K562 (cell line): ENCODE data around the gene VAMP4. TPM values are rescaled to one million over a fixed set of nuclear protein-coding genes. Genes with fewer than 3 reads are reported as not detected.
A peak's percentile ranks its signal among the peaks of the same experiment; 100 is the strongest.

ENCODE experiments used
- BRD9 ChIP-seq: fragments of 450-650 bp; IDR thresholded peaks from 2 replicates; pipeline ENCODE4 v1.6.1; 2018; ENCODE audit warnings: low read depth; ENCODE audit not compliant: partially characterized antibody
- ILF3 ChIP-seq: fragments of 450-650 bp; IDR thresholded peaks from 2 replicates; pipeline ENCODE4 v1.6.1; 2018; ENCODE audit warnings: antibody characterized with exemption, mild to moderate bottlenecking, moderate library complexity, borderline replicate concordance
- MEF2D ChIP-seq: conservative IDR thresholded peaks from 2 replicates; pipeline ENCODE4 v1.6.1; 2016; ENCODE audit warnings: low read depth, missing genetic modification characterization, missing compliant biosample characterization
- MYC ChIP-seq, 2 experiments: fragments of 250-450 bp in 1 of 2; sonication (Bioruptor Pico) in 1 of 2; IDR thresholded peaks; 2 replicates each; pipeline versions ENCODE4 v1.5.1 to v1.6.1; 2012 to 2021; ENCODE audit warnings: low read depth in 2 of 2, borderline replicate concordance in 1 of 2, improper control_type of control experiment in 1 of 2, low read length in 1 of 2, mild to moderate bottlenecking in 1 of 2, moderate library complexity in 1 of 2
- NFIC ChIP-seq: fragments of 450-650 bp; IDR thresholded peaks from 2 replicates; pipeline ENCODE4 v1.6.1; 2017; ENCODE audit warnings: mild to moderate bottlenecking, inconsistent platforms
- POLR3A ChIP-seq: IDR thresholded peaks from 2 replicates; pipeline ENCODE4 v1.6.1; 2011; ENCODE audit warnings: borderline replicate concordance, mild to moderate bottlenecking, moderate library complexity; ENCODE audit not compliant: insufficient read length, insufficient read depth; ENCODE audit errors: extremely low read depth
- RBM22 ChIP-seq: fragments of 200-400 bp; formaldehyde crosslinking; IDR thresholded peaks from 2 replicates; pipeline ENCODE4 v1.6.1; 2018; ENCODE audit warnings: low read length, low read depth; ENCODE audit not compliant: poor library complexity, severe bottlenecking
- SNRNP70 ChIP-seq: fragments of 200-400 bp; formaldehyde crosslinking; optimal IDR thresholded peaks from 2 replicates; pipeline ENCODE3; 2017; ENCODE audit warnings: low read depth, low read length
- ZBTB17 ChIP-seq: fragments of 450-650 bp; formaldehyde crosslinking; IDR thresholded peaks from 2 replicates; pipeline ENCODE4 v1.4.0; 2020; ENCODE audit warnings: mild to moderate bottlenecking
- ZNF407 ChIP-seq: fragments of 450-650 bp; IDR thresholded peaks from 2 replicates; pipeline ENCODE4 v1.6.1; 2016; ENCODE audit warnings: low read depth
- ZNF431 ChIP-seq: sonication (generic); formaldehyde crosslinking; IDR thresholded peaks from 2 replicates; pipeline ENCODE4 v1.8.0; 2022; ENCODE audit warnings: mild to moderate bottlenecking, missing genetic modification reagents
- ZSCAN32 ChIP-seq: fragments of 450-650 bp; formaldehyde crosslinking; IDR thresholded peaks from 2 replicates; pipeline ENCODE4 v1.4.0; 2020; ENCODE audit warnings: mild to moderate bottlenecking, moderate library complexity
- ZZZ3 ChIP-seq: fragments of 450-650 bp; IDR thresholded peaks from 2 replicates; pipeline ENCODE4 v1.6.1; 2016; ENCODE audit warnings: antibody characterized with exemption, mild to moderate bottlenecking, moderate library complexity
- polyA plus RNA-seq, 8 experiments: library from polyadenylated mRNA; depleted of rRNA in 4 of 8; stranded (reverse) in 5 of 8; unstranded in 3 of 8; fragments of >200 nt; fragmentation: Nextera tagmentation in 2 of 8; fragmentation: Illumina TruSeq in 1 of 8; extraction: Ambion mirVana in 2 of 8; extraction: Trizol in 1 of 8; gene quantifications; 2 replicates each; pipeline versions ENCODE4 v1.2.1 to v1.2.3, GENCODE V29; 2011 to 2014; ENCODE audit warnings: inconsistent platforms in 1 of 8, missing spikeins in 1 of 8
- total RNA-seq, 7 experiments: library from RNA; depleted of rRNA in 6 of 7; stranded (reverse); fragments of >200 nt in 6 of 7; fragmentation: Illumina TruSeq in 2 of 7; extraction: Trizol in 2 of 7; gene quantifications; 2 replicates each; pipeline versions ENCODE4 v1.2.1 to v1.2.3, GENCODE V29; 2011 to 2021; ENCODE audit warnings: low replicate concordance in 1 of 7
- TF ChIP-seq, protein P1 (sequence below): sonication (generic); formaldehyde crosslinking; IDR thresholded peaks from 2 replicates; pipeline ENCODE4 v1.8.1; 2023; ENCODE audit warnings: mild to moderate bottlenecking, missing genetic modification reagents
- TF ChIP-seq, protein P2 (sequence below): fragments of 450-650 bp; conservative IDR thresholded peaks from 2 replicates; pipeline ENCODE4 v1.6.1; 2016; ENCODE audit warnings: missing genetic modification characterization, low read depth, mild to moderate bottlenecking, control low read depth, missing compliant biosample characterization

The VAMP4 gene
- total and polyA plus RNA-seq, 9 of the 15 experiments (the other 6 are each of a cell fraction or from before 2014, with no cell fraction given): 3.3 to 21.4 (median 11.9) TPM

DNA sequence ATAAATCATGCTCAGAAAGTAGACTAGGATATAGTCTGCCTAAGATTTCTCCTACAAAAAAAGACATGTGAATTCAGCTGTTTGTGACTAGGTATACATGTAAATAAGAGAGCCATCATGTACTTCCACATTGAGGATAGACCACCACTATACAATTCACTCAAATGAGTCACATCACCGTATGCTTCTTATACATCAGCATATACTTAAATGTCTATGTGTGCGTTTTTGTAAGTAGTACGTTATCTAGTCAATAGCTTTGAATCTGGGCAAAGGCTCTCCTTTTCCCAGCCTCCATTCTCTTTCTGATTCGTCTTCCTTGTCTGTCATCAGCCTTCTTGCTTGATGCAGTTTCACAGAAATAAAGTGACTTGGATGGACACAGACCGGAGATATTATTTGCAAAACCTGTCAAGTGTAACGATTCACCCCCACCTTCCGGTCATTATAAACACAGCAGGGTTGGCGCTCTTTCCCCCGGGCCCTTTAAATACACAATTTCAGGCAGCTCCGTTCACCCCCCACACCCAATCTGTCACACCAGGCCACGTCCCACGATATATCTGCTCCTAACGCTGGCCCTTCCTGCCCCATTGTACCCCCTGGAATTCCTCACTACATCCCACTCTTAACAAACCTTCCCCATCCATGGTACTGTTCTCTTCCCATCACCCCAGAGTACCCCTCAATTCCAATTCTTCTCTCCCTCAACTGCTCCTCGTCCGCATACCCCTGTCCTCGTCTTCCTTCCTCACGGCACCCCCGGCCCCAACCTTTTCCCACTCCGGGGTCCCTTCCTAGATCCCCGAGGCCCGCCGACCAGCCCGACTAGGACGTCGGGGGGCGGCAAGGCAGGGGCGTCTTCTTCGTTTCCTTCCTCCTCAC, 636 bp downstream of the VAMP4 start (continued):
- 0 out of 2 replicates have a peak, but pooled peaks have one; percentile 40 for TF ChIP-seq ZNF407
- no peak for TF ChIP-seq ZNF431
- peak; percentile 41 for TF ChIP-seq BRD9
- no peak for TF ChIP-seq MEF2D (tag)
- no peak for TF ChIP-seq ILF3
- TF ChIP-seq, protein P1, sequence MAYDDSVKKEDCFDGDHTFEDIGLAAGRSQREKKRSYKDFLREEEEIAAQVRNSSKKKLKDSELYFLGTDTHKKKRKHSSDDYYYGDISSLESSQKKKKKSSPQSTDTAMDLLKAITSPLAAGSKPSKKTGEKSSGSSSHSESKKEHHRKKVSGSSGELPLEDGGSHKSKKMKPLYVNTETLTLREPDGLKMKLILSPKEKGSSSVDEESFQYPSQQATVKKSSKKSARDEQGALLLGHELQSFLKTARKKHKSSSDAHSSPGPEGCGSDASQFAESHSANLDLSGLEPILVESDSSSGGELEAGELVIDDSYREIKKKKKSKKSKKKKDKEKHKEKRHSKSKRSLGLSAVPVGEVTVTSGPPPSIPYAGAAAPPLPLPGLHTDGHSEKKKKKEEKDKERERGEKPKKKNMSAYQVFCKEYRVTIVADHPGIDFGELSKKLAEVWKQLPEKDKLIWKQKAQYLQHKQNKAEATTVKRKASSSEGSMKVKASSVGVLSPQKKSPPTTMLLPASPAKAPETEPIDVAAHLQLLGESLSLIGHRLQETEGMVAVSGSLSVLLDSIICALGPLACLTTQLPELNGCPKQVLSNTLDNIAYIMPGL (CRISPR knock-in tag): no peak
- TF ChIP-seq MYC (IDR thresholded peaks at IDR 0.05; ENCODE audit: low read depth, low read length): 0 out of 2 replicates have a peak, but pooled peaks have one; percentile 8
- no peak for TF ChIP-seq MYC (CRISPR knock-in tag; IDR thresholded peaks at IDR 0.05; ENCODE audit: borderline replicate concordance, low read depth)
- no peak for TF ChIP-seq ZBTB17 (CRISPR knock-in tag)
- no peak for TF ChIP-seq RBM22
- TF ChIP-seq POLR3A: no peak
- no peak for TF ChIP-seq NFIC
- TF ChIP-seq, protein P2, sequence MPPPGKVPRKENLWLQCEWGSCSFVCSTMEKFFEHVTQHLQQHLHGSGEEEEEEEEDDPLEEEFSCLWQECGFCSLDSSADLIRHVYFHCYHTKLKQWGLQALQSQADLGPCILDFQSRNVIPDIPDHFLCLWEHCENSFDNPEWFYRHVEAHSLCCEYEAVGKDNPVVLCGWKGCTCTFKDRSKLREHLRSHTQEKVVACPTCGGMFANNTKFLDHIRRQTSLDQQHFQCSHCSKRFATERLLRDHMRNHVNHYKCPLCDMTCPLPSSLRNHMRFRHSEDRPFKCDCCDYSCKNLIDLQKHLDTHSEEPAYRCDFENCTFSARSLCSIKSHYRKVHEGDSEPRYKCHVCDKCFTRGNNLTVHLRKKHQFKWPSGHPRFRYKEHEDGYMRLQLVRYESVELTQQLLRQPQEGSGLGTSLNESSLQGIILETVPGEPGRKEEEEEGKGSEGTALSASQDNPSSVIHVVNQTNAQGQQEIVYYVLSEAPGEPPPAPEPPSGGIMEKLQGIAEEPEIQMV (tag): no peak
- TF ChIP-seq SNRNP70: no peak
- no peak for TF ChIP-seq ZZZ3
- no peak for TF ChIP-seq ZSCAN32 (CRISPR knock-in tag)
